ENCODE measurements around the gene PDCD4. TPM values are rescaled to one million over a fixed set of nuclear protein-coding genes. Genes with fewer than 3 reads are reported as not detected.

Gene PDCD4
- total and polyA plus RNA-seq, 2 of the 13 experiments (the other 11 are each of a cell fraction or from before 2014, with no cell fraction given): 22.8 to 56.2 TPM

DNA sequence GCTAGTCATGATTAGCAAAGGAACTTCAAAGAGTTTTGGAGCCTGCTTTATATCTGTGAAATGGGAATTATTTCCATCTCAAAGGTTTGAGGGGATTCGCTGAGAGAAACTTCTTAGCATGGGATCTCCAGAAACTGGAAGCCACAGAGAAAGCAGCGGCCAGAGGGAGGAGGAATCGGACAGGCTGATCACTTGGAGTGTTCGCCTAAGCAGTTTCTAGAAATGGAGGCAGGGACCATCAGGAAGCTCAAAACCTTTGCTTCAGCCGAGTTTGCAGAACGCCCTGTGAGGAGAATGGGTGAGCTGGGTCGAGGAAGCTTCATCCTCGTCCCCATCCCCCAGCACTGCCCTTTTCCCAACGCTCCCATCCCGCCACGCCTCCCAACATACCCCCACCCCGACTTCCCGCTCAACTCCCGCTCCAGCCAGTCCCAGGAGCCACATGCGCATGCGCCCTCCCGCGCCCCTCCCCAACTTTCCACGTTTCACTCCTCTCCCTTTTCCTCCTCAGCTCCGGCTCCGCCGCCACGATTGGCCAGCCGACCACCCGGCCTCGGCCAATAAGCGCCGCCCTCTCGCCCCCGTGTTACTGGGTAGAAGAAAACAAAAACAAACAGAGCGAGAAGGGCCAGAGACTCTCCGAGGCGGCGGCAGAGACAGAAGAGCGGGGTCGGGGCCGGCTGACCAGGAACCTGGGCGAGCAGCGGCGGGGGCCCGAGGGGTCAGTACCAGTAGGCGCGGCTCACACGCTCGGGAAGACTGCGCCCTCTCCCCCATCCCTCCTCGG lies at the start of gene PDCD4 (continued):
- no peak for TF ChIP-seq NR3C1 (CRISPR knock-in tag; IDR thresholded peaks at IDR 0.05)
- TF ChIP-seq ZNF383 (CRISPR knock-in tag; IDR thresholded peaks at IDR 0.05; ENCODE audit: borderline replicate concordance): no peak
- no peak for TF ChIP-seq ZNF749 (CRISPR knock-in tag; IDR thresholded peaks at IDR 0.05; ENCODE audit: borderline replicate concordance)
- TF ChIP-seq KDM5B (CRISPR knock-in tag; IDR thresholded peaks at IDR 0.05; ENCODE audit: borderline replicate concordance): no peak; the same call in 1 of the 2 replicates
- TF ChIP-seq, protein P1, sequence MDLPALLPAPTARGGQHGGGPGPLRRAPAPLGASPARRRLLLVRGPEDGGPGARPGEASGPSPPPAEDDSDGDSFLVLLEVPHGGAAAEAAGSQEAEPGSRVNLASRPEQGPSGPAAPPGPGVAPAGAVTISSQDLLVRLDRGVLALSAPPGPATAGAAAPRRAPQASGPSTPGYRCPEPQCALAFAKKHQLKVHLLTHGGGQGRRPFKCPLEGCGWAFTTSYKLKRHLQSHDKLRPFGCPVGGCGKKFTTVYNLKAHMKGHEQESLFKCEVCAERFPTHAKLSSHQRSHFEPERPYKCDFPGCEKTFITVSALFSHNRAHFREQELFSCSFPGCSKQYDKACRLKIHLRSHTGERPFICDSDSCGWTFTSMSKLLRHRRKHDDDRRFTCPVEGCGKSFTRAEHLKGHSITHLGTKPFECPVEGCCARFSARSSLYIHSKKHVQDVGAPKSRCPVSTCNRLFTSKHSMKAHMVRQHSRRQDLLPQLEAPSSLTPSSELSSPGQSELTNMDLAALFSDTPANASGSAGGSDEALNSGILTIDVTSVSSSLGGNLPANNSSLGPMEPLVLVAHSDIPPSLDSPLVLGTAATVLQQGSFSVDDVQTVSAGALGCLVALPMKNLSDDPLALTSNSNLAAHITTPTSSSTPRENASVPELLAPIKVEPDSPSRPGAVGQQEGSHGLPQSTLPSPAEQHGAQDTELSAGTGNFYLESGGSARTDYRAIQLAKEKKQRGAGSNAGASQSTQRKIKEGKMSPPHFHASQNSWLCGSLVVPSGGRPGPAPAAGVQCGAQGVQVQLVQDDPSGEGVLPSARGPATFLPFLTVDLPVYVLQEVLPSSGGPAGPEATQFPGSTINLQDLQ (CRISPR knock-in tag; IDR thresholded peaks at IDR 0.05): no peak
- peak; percentile 99 for TF ChIP-seq HNRNPK (IDR thresholded peaks at IDR 0.05; ENCODE audit: low read depth, low read length, poor library complexity, severe bottlenecking)
- TF ChIP-seq ZBTB7B (CRISPR knock-in tag; IDR thresholded peaks at IDR 0.05): 0 out of 2 replicates have a peak, but pooled peaks have one; percentile 42
- TF ChIP-seq ZNF770 (CRISPR knock-in tag; IDR thresholded peaks at IDR 0.05): 0 out of 2 replicates have a peak, but pooled peaks have one; percentile 24
- no peak for TF ChIP-seq NBN (conservative IDR thresholded peaks at IDR 0.05)
- 0 out of 2 replicates have a peak, but pooled peaks have one; percentile 24 for TF ChIP-seq ZNF709 (CRISPR knock-in tag; IDR thresholded peaks at IDR 0.05)
- TF ChIP-seq CENPBD1 (CRISPR knock-in tag; IDR thresholded peaks at IDR 0.05; ENCODE audit: borderline replicate concordance, low read depth): no peak
- peak; percentile 7; the same call in 1 of the 2 replicates for TF ChIP-seq NFKBIZ (CRISPR knock-in tag; IDR thresholded peaks at IDR 0.05)
- TF ChIP-seq SOX5 (CRISPR knock-in tag; IDR thresholded peaks at IDR 0.05; ENCODE audit: borderline replicate concordance): peak; percentile 26; the same call in 1 of the 2 replicates
- no peak for TF ChIP-seq IKZF5 (CRISPR knock-in tag; IDR thresholded peaks at IDR 0.05)
- peak; percentile 13; the same call in 1 of the 2 replicates for TF ChIP-seq ZNF792 (CRISPR knock-in tag; IDR thresholded peaks at IDR 0.05)
- peak; percentile 65; the same call in 1 of the 2 replicates for TF ChIP-seq ZNF431 (CRISPR knock-in tag; IDR thresholded peaks at IDR 0.05; ENCODE audit: borderline replicate concordance, low read depth)
- no peak for TF ChIP-seq SKI (IDR thresholded peaks at IDR 0.05; ENCODE audit: partially characterized antibody)
- TF ChIP-seq, protein P2, sequence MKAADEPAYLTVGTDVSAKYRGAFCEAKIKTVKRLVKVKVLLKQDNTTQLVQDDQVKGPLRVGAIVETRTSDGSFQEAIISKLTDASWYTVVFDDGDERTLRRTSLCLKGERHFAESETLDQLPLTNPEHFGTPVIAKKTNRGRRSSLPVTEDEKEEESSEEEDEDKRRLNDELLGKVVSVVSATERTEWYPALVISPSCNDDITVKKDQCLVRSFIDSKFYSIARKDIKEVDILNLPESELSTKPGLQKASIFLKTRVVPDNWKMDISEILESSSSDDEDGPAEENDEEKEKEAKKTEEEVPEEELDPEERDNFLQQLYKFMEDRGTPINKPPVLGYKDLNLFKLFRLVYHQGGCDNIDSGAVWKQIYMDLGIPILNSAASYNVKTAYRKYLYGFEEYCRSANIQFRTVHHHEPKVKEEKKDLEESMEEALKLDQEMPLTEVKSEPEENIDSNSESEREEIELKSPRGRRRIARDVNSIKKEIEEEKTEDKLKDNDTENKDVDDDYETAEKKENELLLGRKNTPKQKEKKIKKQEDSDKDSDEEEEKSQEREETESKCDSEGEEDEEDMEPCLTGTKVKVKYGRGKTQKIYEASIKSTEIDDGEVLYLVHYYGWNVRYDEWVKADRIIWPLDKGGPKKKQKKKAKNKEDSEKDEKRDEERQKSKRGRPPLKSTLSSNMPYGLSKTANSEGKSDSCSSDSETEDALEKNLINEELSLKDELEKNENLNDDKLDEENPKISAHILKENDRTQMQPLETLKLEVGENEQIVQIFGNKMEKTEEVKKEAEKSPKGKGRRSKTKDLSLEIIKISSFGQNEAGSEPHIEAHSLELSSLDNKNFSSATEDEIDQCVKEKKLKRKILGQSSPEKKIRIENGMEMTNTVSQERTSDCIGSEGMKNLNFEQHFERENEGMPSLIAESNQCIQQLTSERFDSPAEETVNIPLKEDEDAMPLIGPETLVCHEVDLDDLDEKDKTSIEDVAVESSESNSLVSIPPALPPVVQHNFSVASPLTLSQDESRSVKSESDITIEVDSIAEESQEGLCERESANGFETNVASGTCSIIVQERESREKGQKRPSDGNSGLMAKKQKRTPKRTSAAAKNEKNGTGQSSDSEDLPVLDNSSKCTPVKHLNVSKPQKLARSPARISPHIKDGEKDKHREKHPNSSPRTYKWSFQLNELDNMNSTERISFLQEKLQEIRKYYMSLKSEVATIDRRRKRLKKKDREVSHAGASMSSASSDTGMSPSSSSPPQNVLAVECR (CRISPR knock-in tag; IDR thresholded peaks at IDR 0.05; ENCODE audit: borderline replicate concordance): peak; percentile 5; the same call in 1 of the 2 replicates
